Activated B cell treated with CpG ODN at 0.5 μM for 24 hours (primary cell): ENCODE results near the gene PHF12. TPM values are rescaled to one million over a fixed set of nuclear protein-coding genes. Genes with fewer than 3 reads are reported as not detected.

Experiments
- ATAC-seq: fragments of 200-7000 bp; cut with Tn5 transposase; one replicate; pipeline ENCODE4 v1.10.0; 2021; ENCODE audit warnings: low read depth, mild to moderate bottlenecking, moderate library complexity
- CTCF ChIA-PET: fragments of 350-600 bp; sonication (Branson Sonifier 250); formaldehyde crosslinking; loops from one replicate; lab custom pipeline; 2021; ENCODE audit warnings: antibody characterized with exemption; lab: Charles Lee
- POLR2A ChIA-PET: fragments of 350-600 bp; sonication (Branson Sonifier 250); formaldehyde crosslinking; loops from one replicate; lab custom pipeline; 2021; ENCODE audit warnings: antibody characterized with exemption; lab: Charles Lee
- DNase-seq: peaks from one replicate; pipeline ENCODE4 v3.0.0; 2022
- H3K27ac Mint-ChIP-seq: one replicate; pipeline ENCODE4 v1.8.0; 2020; ENCODE audit warnings: mixed read lengths
- H3K27me3 Mint-ChIP-seq: one replicate; pipeline ENCODE4 v1.8.0; 2021; ENCODE audit warnings: mixed read lengths
- H3K36me3 Mint-ChIP-seq: one replicate; pipeline ENCODE4 v1.8.0; 2021; ENCODE audit warnings: low read depth, mixed read lengths
- H3K4me1 Mint-ChIP-seq: one replicate; pipeline ENCODE4 v1.8.0; 2021; ENCODE audit warnings: mixed read lengths
- H3K4me3 Mint-ChIP-seq: one replicate; pipeline ENCODE4 v1.8.0; 2020; ENCODE audit warnings: mild to moderate bottlenecking, mixed read lengths
- H3K9me3 Mint-ChIP-seq: one replicate; pipeline ENCODE4 v1.8.0; 2020; ENCODE audit warnings: mixed read lengths
- intact Hi-C: fragments of 100-400 bp; cut with micrococcal nuclease; formaldehyde crosslinking; loops from one replicate; pipeline ENCODE4 v1.15.1; 2024
- total RNA-seq: library from RNA; stranded (reverse); gene quantifications from 2 replicates; pipeline ENCODE4 v1.2.3, GENCODE V29; 2022
- TF ChIP-seq, protein P1 (sequence below): fragments of 200-600 bp; IDR thresholded peaks from one replicate; pipeline ENCODE4 v1.8.0; 2022; ENCODE audit warnings: antibody characterized with exemption, mild to moderate bottlenecking

Gene PHF12
- 89.2 and 96.5 TPM in 2 replicates for total RNA-seq

DNA sequence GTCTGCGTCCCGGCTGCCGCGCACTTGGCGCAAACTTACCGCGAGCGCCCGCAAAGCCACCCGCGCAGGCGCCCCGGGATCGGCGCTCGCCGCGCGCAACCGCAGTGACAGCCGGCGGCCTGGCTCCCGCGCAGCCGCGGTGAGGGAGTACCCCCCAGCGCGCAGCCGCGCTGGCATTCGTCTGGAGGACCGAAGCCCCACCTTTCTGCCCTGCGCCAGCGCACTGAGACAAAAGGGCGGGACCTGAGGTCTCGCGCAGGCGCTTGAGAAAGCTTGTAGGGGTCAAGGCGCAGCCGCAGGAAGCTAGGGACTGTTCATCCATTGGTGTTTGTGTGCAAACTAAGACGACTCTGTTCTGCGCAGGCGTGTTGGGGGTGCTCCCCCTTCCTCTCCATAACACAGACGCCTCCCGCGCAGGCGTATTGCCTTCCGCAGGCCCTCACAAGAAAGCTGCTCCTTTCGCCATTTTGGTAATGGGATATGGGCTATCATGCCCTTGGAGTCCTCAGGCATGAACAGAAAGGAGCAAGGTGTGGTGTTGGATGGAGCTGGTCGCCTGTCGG, at the start of gene PHF12:
TSS of gene PHF12 (minus strand) at position 91 of the 563 bp plus-strand sequence. CDS start 558 bp downstream, outside the sequence.
- no peaks in the 10 kb centered on the region for H3K9me3 Mint-ChIP-seq
- H3K27ac Mint-ChIP-seq, result peak within 1 kb of the TSS; percentile 93
- CTCF ChIA-PET, result interaction anchor here (1.1 to 1.6 kb wide), 5 partner anchors 14 to 232 kb away, joined by 3 to 8 read pairs (median 7); partner anchors contain the start of genes RPL23A and TLCD1
- peak within 1 kb of the TSS; percentile 96 for H3K4me3 Mint-ChIP-seq
- intact Hi-C loops, result loop anchor here (5.0 to 10.0 kb wide), 4 partner anchors 289 to 643 kb away; partner anchors contain the start of genes ANKRD13B, SDF2, SPAG5 and SUPT6H
- H3K36me3 Mint-ChIP-seq, result peaks cover 27% of the 10 kb centered on the region
- peak; percentile 56 for ATAC-seq
- H3K4me1 Mint-ChIP-seq, result peaks cover 24% of the 10 kb centered on the region
- TF ChIP-seq, protein P1, sequence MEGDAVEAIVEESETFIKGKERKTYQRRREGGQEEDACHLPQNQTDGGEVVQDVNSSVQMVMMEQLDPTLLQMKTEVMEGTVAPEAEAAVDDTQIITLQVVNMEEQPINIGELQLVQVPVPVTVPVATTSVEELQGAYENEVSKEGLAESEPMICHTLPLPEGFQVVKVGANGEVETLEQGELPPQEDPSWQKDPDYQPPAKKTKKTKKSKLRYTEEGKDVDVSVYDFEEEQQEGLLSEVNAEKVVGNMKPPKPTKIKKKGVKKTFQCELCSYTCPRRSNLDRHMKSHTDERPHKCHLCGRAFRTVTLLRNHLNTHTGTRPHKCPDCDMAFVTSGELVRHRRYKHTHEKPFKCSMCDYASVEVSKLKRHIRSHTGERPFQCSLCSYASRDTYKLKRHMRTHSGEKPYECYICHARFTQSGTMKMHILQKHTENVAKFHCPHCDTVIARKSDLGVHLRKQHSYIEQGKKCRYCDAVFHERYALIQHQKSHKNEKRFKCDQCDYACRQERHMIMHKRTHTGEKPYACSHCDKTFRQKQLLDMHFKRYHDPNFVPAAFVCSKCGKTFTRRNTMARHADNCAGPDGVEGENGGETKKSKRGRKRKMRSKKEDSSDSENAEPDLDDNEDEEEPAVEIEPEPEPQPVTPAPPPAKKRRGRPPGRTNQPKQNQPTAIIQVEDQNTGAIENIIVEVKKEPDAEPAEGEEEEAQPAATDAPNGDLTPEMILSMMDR, result no peak
- DNase-seq, result peak; percentile 99
- POLR2A ChIA-PET, result interaction anchor here (0.5 to 4.7 kb wide), 30 partner anchors 13 to 1059 kb away, joined by 3 to 95 read pairs (median 6); partner anchors contain the start of genes BLTP2, DHRS13, FAM222B and FLOT2
- no peaks in the 10 kb centered on the region for H3K27me3 Mint-ChIP-seq

DNA sequence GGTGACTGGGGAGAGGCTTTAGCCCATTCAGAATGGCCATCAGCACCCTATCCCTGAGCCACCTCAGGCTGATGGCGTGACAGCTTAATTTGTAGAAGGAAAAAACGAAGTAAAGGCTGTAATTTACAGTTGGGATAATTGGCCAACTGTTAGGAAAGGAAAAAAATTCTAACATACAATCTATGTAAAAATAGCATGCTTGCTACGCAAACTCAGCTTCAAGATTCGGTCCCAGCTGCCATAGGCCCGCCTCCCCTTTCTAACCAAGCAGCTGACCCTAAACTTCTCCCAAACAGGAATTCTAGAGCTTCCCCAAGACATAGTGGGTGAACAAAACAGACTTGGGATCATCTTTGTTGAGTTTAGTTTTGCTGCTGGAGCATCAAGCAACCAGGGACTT, 49.7 kb upstream of the PHF12 start:
- POLR2A ChIA-PET, result no interaction called here
- CTCF ChIA-PET, result no interaction called here
- intact Hi-C loops, result no loop called here
- Mint-ChIP-seq H3K9me3 (no peaks in the 10 kb centered on the region), H3K36me3 (no peaks in the 10 kb centered on the region), H3K27me3 (peaks cover 42% of the 10 kb centered on the region), H3K4me3 (no peak overlapping the region), H3K27ac (no peak overlapping the region), H3K4me1 (no peaks in the 10 kb centered on the region)
- TF ChIP-seq, protein P1, result no peak
- ATAC-seq (no peak), DNase-seq (no peak)

DNA sequence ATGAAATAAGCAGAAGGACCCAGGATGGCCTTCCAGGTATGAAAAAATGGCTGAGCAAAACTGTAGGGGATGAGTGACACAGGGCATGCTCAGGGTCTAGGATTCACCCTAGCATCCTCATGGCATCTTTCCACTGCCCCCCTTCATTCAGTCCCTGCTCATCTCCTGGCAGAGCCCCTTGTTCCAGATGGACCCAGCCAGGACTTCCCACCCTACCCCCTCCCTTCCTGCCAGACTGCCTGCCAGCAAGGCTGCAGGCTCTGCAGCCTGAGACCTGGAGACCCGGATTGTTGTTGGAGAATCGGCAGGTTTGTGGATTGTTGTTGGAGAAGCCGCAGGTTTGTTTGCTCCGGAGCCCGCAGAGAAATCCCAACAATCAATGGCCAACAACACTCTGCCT, 47.9 kb upstream of the PHF12 start:
- intact Hi-C loops, result no loop called here
- ChIA-PET POLR2A (no interaction called here), CTCF (interaction anchor here (1.1 kb wide), 1 partner anchor 11 kb away, joined by 3 read pairs; no protein-coding TSS in a partner anchor)
- Mint-ChIP-seq H3K36me3 (no peaks in the 10 kb centered on the region), H3K27ac (no peak overlapping the region), H3K27me3 (peaks cover 40% of the 10 kb centered on the region), H3K9me3 (no peaks in the 10 kb centered on the region), H3K4me1 (no peaks in the 10 kb centered on the region), H3K4me3 (no peak overlapping the region)
- DNase-seq, result no peak
- TF ChIP-seq, protein P1, result no peak
- no peak for ATAC-seq

DNA sequence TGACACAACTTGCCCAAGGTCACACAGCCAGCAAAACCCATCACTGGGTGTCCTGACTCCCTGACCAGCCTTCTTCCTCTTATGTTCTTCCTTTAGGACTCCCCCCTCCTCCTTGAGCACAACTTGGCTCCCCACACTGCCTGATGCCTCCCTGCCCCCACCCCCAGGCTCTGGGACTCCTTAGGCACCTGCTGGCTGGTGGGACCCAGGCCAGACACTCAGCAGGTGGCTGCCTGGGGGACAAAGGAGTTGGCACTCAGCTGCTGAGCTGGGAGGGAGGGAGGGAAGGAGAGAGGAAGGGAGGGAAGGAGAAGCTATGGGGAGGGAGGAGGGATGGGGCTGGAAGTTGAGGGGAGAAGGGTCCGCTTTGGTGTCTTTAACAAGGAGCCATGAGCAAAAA, 46.5 kb upstream of the PHF12 start:
- H3K9me3 Mint-ChIP-seq, result no peaks in the 10 kb centered on the region
- no peak overlapping the region for H3K4me3 Mint-ChIP-seq
- CTCF ChIA-PET, result no interaction called here
- no peak overlapping the region for H3K27ac Mint-ChIP-seq
- intact Hi-C loops, result no loop called here
- ATAC-seq (no peak), DNase-seq (no peak)
- POLR2A ChIA-PET, result no interaction called here
- H3K27me3 Mint-ChIP-seq, result peaks cover 27% of the 10 kb centered on the region
- TF ChIP-seq, protein P1, result no peak
- no peaks in the 10 kb centered on the region for H3K4me1 Mint-ChIP-seq
- H3K36me3 Mint-ChIP-seq, result no peaks in the 10 kb centered on the region

DNA sequence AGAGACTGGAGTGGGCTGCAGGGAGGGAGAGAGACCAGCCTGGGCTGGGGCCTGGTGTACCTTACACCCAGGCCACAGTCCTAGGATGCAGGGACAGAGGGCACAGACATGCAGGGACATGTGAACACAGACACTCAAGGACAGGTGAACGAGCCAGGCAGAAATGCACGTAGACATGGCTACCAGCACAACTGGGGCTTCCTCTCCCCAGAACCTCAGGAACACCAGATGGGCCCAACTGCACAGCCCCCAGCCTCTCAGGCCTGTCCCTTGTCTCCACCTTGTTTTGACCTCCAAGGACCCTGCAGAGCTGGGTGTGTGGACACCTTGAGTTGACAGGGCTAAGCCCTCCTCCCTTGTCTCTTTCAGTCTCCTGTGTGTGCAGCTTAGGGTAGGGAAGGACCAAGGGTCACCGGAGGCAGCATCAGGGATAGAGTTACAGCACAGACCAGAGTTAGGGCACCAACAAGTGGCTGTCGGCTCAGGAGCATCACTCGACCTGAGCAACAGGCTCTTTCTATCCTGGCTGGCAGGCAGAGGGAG, 45.3 kb upstream of the PHF12 start:
- Mint-ChIP-seq H3K4me1 (no peaks in the 10 kb centered on the region), H3K27me3 (peaks cover 26% of the 10 kb centered on the region), H3K27ac (no peak overlapping the region), H3K36me3 (no peaks in the 10 kb centered on the region), H3K9me3 (no peaks in the 10 kb centered on the region), H3K4me3 (no peak overlapping the region)
- ATAC-seq (no peak), DNase-seq (no peak)
- POLR2A ChIA-PET, result no interaction called here
- TF ChIP-seq, protein P1, result no peak
- intact Hi-C loops, result no loop called here
- CTCF ChIA-PET, result no interaction called here
